ENCODE measurements around the gene POU6F2. TPM values are rescaled to one million over a fixed set of nuclear protein-coding genes. Genes with fewer than 3 reads are reported as not detected.

The POU6F2 gene
- polyA plus RNA-seq, 1 experiment: not detected

DNA sequence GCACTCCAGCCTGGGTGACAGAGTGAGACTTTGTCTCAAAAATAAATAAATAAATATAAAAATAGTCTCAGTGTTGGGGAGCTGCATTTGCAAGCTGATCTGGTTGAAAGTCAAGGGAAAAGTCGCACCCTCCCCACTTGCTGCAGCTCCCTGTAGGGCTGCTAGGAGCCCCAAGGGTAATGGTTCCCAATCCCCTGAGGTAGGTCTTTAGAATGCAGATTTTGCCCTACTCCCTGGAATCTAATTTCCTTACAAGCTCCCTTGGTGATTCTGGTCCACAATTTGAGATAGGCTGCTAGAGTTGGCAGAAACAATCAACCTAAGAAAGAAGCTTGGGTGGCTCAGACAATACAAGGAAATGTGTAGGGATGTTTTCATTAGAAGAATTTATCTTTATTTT, 356.0 kb downstream of the POU6F2 start:
- no peak for TF ChIP-seq CTCF (IDR thresholded peaks at IDR 0.05; ENCODE audit: insufficient read depth, low read depth, low read length)
- no peak for DNase-seq (ENCODE audit: low read depth)
- no peaks in the 10 kb centered on the region for H3K36me3 ChIP-seq (ENCODE audit: control insufficient read depth, insufficient read depth, low read length)
- ChIA-PET POLR2A (no interaction called here), CTCF (no interaction called here)
- H3K27me3 ChIP-seq (ENCODE audit: control insufficient read depth, insufficient read depth, low read length): no peaks in the 10 kb centered on the region
- no peak overlapping the region for H3K4me3 ChIP-seq (ENCODE audit: low read depth, low read length)

GRCh38 chr7:39336442-39336841, 358.7 kb downstream of the POU6F2 start:
- no peaks in the 10 kb centered on the region for H3K27me3 ChIP-seq (ENCODE audit: control insufficient read depth, insufficient read depth, low read length)

DNA sequence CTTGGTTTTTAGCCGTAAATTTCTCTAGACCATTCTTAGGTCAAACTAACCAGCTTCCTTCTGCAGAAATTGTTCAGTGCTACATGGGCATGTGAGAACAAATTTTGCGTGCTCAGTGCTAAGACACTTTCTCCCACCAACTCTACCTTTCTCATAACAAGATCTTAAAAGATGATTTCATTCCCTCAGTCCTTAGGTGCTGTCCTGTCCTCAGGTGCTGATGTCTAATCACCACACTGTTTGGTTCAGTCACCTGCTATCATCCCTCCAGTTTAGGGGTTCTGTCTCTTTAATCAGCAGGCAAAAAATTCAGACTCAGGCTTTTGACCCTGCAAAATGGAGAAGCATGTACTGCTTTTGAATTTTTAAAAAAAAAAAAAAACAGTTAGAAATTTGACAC, 361.0 kb downstream of the POU6F2 start:
- TF ChIP-seq CTCF (IDR thresholded peaks at IDR 0.05; ENCODE audit: insufficient read depth, low read depth, low read length): no peak
- H3K36me3 ChIP-seq (ENCODE audit: control insufficient read depth, insufficient read depth, low read length): no peaks in the 10 kb centered on the region
- CTCF ChIA-PET: no interaction called here
- POLR2A ChIA-PET: no interaction called here
- DNase-seq (ENCODE audit: low read depth): no peak
- H3K27me3 ChIP-seq (ENCODE audit: control insufficient read depth, insufficient read depth, low read length): no peaks in the 10 kb centered on the region
- H3K4me3 ChIP-seq (ENCODE audit: low read depth, low read length): no peak overlapping the region

More at GRCh38 chr7:39336442-39336841, 358.7 kb downstream of the POU6F2 start:
- POLR2A ChIA-PET: no interaction called here
- Histone ChIP-seq H3K36me3 (ENCODE audit: control insufficient read depth, insufficient read depth, low read length) (no peaks in the 10 kb centered on the region), H3K4me3 (ENCODE audit: low read depth, low read length) (no peak overlapping the region)
- CTCF ChIA-PET: no interaction called here
- DNase-seq (ENCODE audit: low read depth): no peak
- no peak for TF ChIP-seq CTCF (IDR thresholded peaks at IDR 0.05; ENCODE audit: insufficient read depth, low read depth, low read length)

DNA sequence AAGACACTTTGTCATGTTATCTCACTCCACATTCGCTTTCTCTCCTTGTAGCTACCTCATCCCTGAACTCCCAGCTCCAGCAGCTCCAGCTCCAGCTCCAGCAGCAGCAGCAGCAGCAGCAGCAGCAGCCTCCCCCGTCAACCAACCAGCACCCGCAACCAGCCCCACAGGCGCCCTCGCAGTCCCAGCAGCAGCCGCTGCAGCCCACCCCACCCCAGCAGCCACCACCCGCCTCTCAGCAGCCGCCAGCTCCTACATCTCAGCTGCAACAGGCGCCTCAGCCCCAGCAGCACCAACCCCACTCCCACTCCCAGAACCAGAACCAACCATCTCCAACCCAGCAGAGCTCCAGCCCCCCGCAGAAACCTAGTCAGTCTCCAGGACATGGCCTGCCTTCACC, 361.9 kb downstream of the POU6F2 start:
- TF ChIP-seq CTCF (IDR thresholded peaks at IDR 0.05; ENCODE audit: insufficient read depth, low read depth, low read length): no peak
- H3K27me3 ChIP-seq (ENCODE audit: control insufficient read depth, insufficient read depth, low read length): no peaks in the 10 kb centered on the region
- ChIA-PET CTCF (no interaction called here), POLR2A (no interaction called here)
- H3K4me3 ChIP-seq (ENCODE audit: low read depth, low read length): no peak overlapping the region
- no peak for DNase-seq (ENCODE audit: low read depth)
- no peaks in the 10 kb centered on the region for H3K36me3 ChIP-seq (ENCODE audit: control insufficient read depth, insufficient read depth, low read length)

DNA sequence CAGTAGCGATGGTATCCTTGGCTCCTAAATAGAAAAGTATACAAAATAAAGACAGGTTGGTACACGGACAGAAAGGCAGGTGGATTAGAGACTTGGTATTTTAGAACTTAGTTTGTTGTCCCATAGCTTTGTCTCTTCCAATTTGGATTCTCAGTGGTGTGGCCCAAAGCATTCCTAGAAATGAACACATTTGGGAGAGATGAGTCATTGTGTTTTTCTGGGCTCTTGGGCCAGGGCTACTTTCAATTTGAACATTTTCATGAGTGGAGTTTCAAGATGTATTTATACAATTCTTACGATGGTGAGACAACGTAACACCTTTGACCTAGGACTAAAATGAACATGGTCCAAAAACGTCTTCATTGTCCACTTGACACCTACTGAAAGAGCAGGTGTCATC, 363.4 kb downstream of the POU6F2 start:
- ChIA-PET POLR2A (no interaction called here), CTCF (interaction anchor here (1.1 kb wide), 1 partner anchor 12 kb away, joined by 5 read pairs; no protein-coding TSS in a partner anchor)
- H3K36me3 ChIP-seq (ENCODE audit: control insufficient read depth, insufficient read depth, low read length): no peaks in the 10 kb centered on the region
- no peaks in the 10 kb centered on the region for H3K27me3 ChIP-seq (ENCODE audit: control insufficient read depth, insufficient read depth, low read length)
- no peak for DNase-seq (ENCODE audit: low read depth)
- no peak overlapping the region for H3K4me3 ChIP-seq (ENCODE audit: low read depth, low read length)
- no peak for TF ChIP-seq CTCF (IDR thresholded peaks at IDR 0.05; ENCODE audit: insufficient read depth, low read depth, low read length)

Measured in BJ (cell line).